Fibroblast of the aortic adventitia (primary cell): ENCODE data around the gene PHETA2. TPM values are rescaled to one million over a fixed set of nuclear protein-coding genes. Genes with fewer than 3 reads are reported as not detected.

Experiments
- DNase-seq: peaks from one replicate; pipeline ENCODE4 v3.0.0-alpha.2; 2010; ENCODE audit warnings: low read depth
- H3K4me3 ChIP-seq: 2 replicates; pipeline ENCODE4 v1.5.1; 2011; ENCODE audit warnings: low read depth, mild to moderate bottlenecking, control low read depth, low read length, moderate library complexity
- CTCF ChIP-seq: IDR thresholded peaks from 2 replicates; pipeline ENCODE4 v1.5.1; 2011; ENCODE audit warnings: mild to moderate bottlenecking, low read length, control low read depth, inconsistent platforms; ENCODE audit not compliant: insufficient read depth
- total RNA-seq: library from RNA; depleted of rRNA; stranded (reverse); fragments of >200 nt; gene quantifications from 2 replicates; pipeline ENCODE4 v1.2.3, GENCODE V29; 2012; ENCODE audit warnings: low replicate concordance

Gene PHETA2
- total RNA-seq, 1 donor = 18.1 TPM

GRCh38 chr22:42062506-42063170, 11.4 kb upstream of the PHETA2 start:
- no peak for TF ChIP-seq CTCF
- H3K4me3 ChIP-seq = no peak overlapping the region
- DNase-seq = no peak

GRCh38 chr22:42064629-42065028, 9.4 kb upstream of the PHETA2 start:
- H3K4me3 ChIP-seq = no peak overlapping the region
- DNase-seq = no peak
- TF ChIP-seq CTCF = no peak

- no peak overlapping the region for H3K4me3 ChIP-seq
- DNase-seq = no peak
- TF ChIP-seq CTCF = no peak
These were observed 8.5 kb upstream of the PHETA2 start for GRCh38 chr22:42065438-42066125.

- no peak for TF ChIP-seq CTCF
- H3K4me3 ChIP-seq = no peak overlapping the region
- no peak for DNase-seq
These were observed 7.8 kb upstream of the PHETA2 start for GRCh38 chr22:42066126-42066761.

- DNase-seq = no peak
- TF ChIP-seq CTCF = no peak
- no peak overlapping the region for H3K4me3 ChIP-seq
These were observed 7.1 kb upstream of the PHETA2 start for GRCh38 chr22:42066937-42067336.

GRCh38 chr22:42067671-42068251, 6.3 kb upstream of the PHETA2 start:
- TF ChIP-seq CTCF = no peak
- DNase-seq = no peak
- no peak overlapping the region for H3K4me3 ChIP-seq
